ENCODE measurements around the gene UBAC1.
"Not testable (repeated sequence)": the region's sequence is repeated elsewhere in the genome, so short reads cannot be mapped to it uniquely, and the experiment has no call there.

The UBAC1 gene

GRCh38 chr9:135898634-135899407 is 62.4 kb downstream of the UBAC1 start:
- no peak for DNase-seq (ENCODE audit: low read depth)

GRCh38 chr9:135896626-135897025 is 64.5 kb downstream of the UBAC1 start:
- no peak for DNase-seq (ENCODE audit: low read depth)

GRCh38 chr9:135896205-135896604 is 65.0 kb downstream of the UBAC1 start:
- DNase-seq (ENCODE audit: low read depth): no peak

GRCh38 chr9:135895202-135895848 is 65.8 kb downstream of the UBAC1 start:
- DNase-seq (ENCODE audit: low read depth): no peak

- no peak for DNase-seq (ENCODE audit: low read depth)
Observed at GRCh38 chr9:135893104-135893503, 68.1 kb downstream of the UBAC1 start.

GRCh38 chr9:135892327-135892726 is 68.8 kb downstream of the UBAC1 start:
- DNase-seq (ENCODE audit: low read depth): not testable (repeated sequence)

- DNase-seq (ENCODE audit: low read depth): no peak
Observed at GRCh38 chr9:135891027-135891631, 70.0 kb downstream of the UBAC1 start.

- DNase-seq (ENCODE audit: low read depth): no peak
Observed at GRCh38 chr9:135890190-135891026, 70.8 kb downstream of the UBAC1 start.

GRCh38 chr9:135889564-135890189 is 71.5 kb downstream of the UBAC1 start:
- no peak for DNase-seq (ENCODE audit: low read depth)

GRCh38 chr9:135888766-135889394 is 72.3 kb downstream of the UBAC1 start:
- no peak for DNase-seq (ENCODE audit: low read depth)

- no peak for DNase-seq (ENCODE audit: low read depth)
Observed at GRCh38 chr9:135888126-135888765, 72.9 kb downstream of the UBAC1 start.

- DNase-seq (ENCODE audit: low read depth): peak; percentile 29
Observed at GRCh38 chr9:135887585-135888050, 73.6 kb downstream of the UBAC1 start.

GRCh38 chr9:135887021-135887507 is 74.1 kb downstream of the UBAC1 start:
- no peak for DNase-seq (ENCODE audit: low read depth)

- no peak for DNase-seq (ENCODE audit: low read depth)
Observed at GRCh38 chr9:135886147-135886981, 74.8 kb downstream of the UBAC1 start.

GRCh38 chr9:135885100-135885853 is 75.9 kb downstream of the UBAC1 start:
- no peak for DNase-seq (ENCODE audit: low read depth)

- no peak for DNase-seq (ENCODE audit: low read depth)
Observed at GRCh38 chr9:135884328-135885035, 76.7 kb downstream of the UBAC1 start.

- DNase-seq (ENCODE audit: low read depth): no peak
Observed at GRCh38 chr9:135883410-135884089, 77.6 kb downstream of the UBAC1 start.
